HepG2 (cell line): ENCODE data around the gene DNAJC1. TPM values are rescaled to one million over a fixed set of nuclear protein-coding genes. Genes with fewer than 3 reads are reported as not detected.
A peak's percentile ranks its signal among the peaks of the same experiment; 100 is the strongest.

Experiments
- ARHGAP35 ChIP-seq: sonication (generic); formaldehyde crosslinking; IDR thresholded peaks from 2 replicates; pipeline ENCODE4 v1.9.0; 2022; ENCODE audit warnings: mild to moderate bottlenecking, inconsistent platforms, moderate library complexity, missing genetic modification reagents, borderline replicate concordance
- DNMT1 ChIP-seq: sonication (generic); formaldehyde crosslinking; IDR thresholded peaks from 2 replicates; pipeline ENCODE4 v1.5.1; 2020; ENCODE audit warnings: mild to moderate bottlenecking, missing genetic modification reagents
- HNF1A ChIP-seq, 2 experiments: sonication (generic) in 1 of 2; formaldehyde crosslinking in 1 of 2; IDR thresholded peaks; 2 replicates each; pipeline versions ENCODE4 v1.4.0 to v1.6.1; 2016 to 2020; ENCODE audit warnings: borderline replicate concordance in 1 of 2, low read depth in 1 of 2, mild to moderate bottlenecking in 1 of 2, missing genetic modification reagents in 1 of 2
- KDM5A ChIP-seq: fragments of 200-600 bp; sonication (generic); IDR thresholded peaks from 2 replicates; pipeline ENCODE4 v1.7.0; 2018; ENCODE audit warnings: antibody characterized with exemption, mild to moderate bottlenecking, low read length, borderline replicate concordance
- KLF15 ChIP-seq: sonication (generic); formaldehyde crosslinking; IDR thresholded peaks from 2 replicates; pipeline ENCODE4 v1.8.1; 2023; ENCODE audit warnings: borderline replicate concordance, mild to moderate bottlenecking, inconsistent platforms, missing genetic modification reagents, mixed read lengths
- PAF1 ChIP-seq: IDR thresholded peaks from 2 replicates; pipeline ENCODE4 v1.6.1; 2016; ENCODE audit warnings: missing genetic modification reagents, missing compliant biosample characterization
- PATZ1 ChIP-seq: sonication (generic); formaldehyde crosslinking; IDR thresholded peaks from 2 replicates; pipeline ENCODE4 v1.4.0; 2020; ENCODE audit warnings: missing genetic modification reagents
- PAWR ChIP-seq: sonication (generic); formaldehyde crosslinking; IDR thresholded peaks from 2 replicates; pipeline ENCODE4 v1.4.0; 2020; ENCODE audit warnings: missing genetic modification reagents, mild to moderate bottlenecking, borderline replicate concordance
- RAD21 ChIP-seq: fragments of 450-650 bp; formaldehyde crosslinking; IDR thresholded peaks from 2 replicates; pipeline ENCODE4 v1.5.0; 2020; ENCODE audit warnings: mild to moderate bottlenecking
- RBFOX2 ChIP-seq: fragments of 200-400 bp; formaldehyde crosslinking; IDR thresholded peaks from 2 replicates; pipeline ENCODE4 v1.6.1; 2017; ENCODE audit warnings: low read depth, mild to moderate bottlenecking, low read length
- RBM39 ChIP-seq: fragments of 200-400 bp; formaldehyde crosslinking; IDR thresholded peaks from one replicate; pipeline ENCODE4 v1.6.1; 2018; ENCODE audit warnings: antibody characterized with exemption, mild to moderate bottlenecking, low read depth, low read length; ENCODE audit not compliant: poor library complexity, severe bottlenecking
- SOX13 ChIP-seq, 3 experiments: fragments of 450-650 bp in 1 of 3; sonication (generic) in 1 of 3; formaldehyde crosslinking in 1 of 3; IDR thresholded peaks in 2 of 3; conservative IDR thresholded peaks in 1 of 3; 2 replicates each; pipeline versions ENCODE4 v1.5.0 to v1.6.1; 2016 to 2020; ENCODE audit warnings: antibody characterized with exemption in 1 of 3, mild to moderate bottlenecking in 1 of 3, missing compliant biosample characterization in 1 of 3, missing genetic modification reagents in 1 of 3, moderate library complexity in 1 of 3
- SP140L ChIP-seq: sonication (generic); formaldehyde crosslinking; IDR thresholded peaks from 2 replicates; pipeline ENCODE4 v1.4.0; 2020; ENCODE audit warnings: missing genetic modification reagents, borderline replicate concordance
- YY1 ChIP-seq: IDR thresholded peaks from 2 replicates; pipeline ENCODE4 v1.6.1; 2011; ENCODE audit warnings: low read length, low read depth, moderate library complexity, mild to moderate bottlenecking; ENCODE audit not compliant: insufficient read depth, insufficient replicate concordance
- ZBTB20 ChIP-seq: sonication (generic); formaldehyde crosslinking; IDR thresholded peaks from 2 replicates; pipeline ENCODE4 v1.8.1; 2023; ENCODE audit warnings: missing genetic modification reagents, low read depth, mild to moderate bottlenecking, borderline replicate concordance
- ZKSCAN5 ChIP-seq: sonication (generic); formaldehyde crosslinking; IDR thresholded peaks from 2 replicates; pipeline ENCODE4 v1.5.1; 2020; ENCODE audit warnings: mild to moderate bottlenecking, missing genetic modification reagents
- ZNF235 ChIP-seq: sonication (generic); formaldehyde crosslinking; IDR thresholded peaks from 2 replicates; pipeline ENCODE4 v1.8.1; 2023; ENCODE audit warnings: mild to moderate bottlenecking, missing genetic modification reagents, borderline replicate concordance
- ZNF317 ChIP-seq: sonication (generic); formaldehyde crosslinking; IDR thresholded peaks from 2 replicates; pipeline ENCODE4 v1.5.0; 2020; ENCODE audit warnings: mild to moderate bottlenecking, missing genetic modification reagents
- ZNF597 ChIP-seq: sonication (generic); formaldehyde crosslinking; IDR thresholded peaks from 2 replicates; pipeline ENCODE4 v1.5.0; 2020; ENCODE audit warnings: missing genetic modification reagents
- ZSCAN20 ChIP-seq: sonication (generic); formaldehyde crosslinking; IDR thresholded peaks from 2 replicates; pipeline ENCODE4 v1.4.0; 2020; ENCODE audit warnings: missing genetic modification reagents, mild to moderate bottlenecking, borderline replicate concordance
- polyA plus RNA-seq, 8 experiments: library from polyadenylated mRNA; depleted of rRNA in 3 of 8; stranded (reverse) in 7 of 8; unstranded in 1 of 8; fragments of >200 nt; fragmentation: Illumina TruSeq in 4 of 8; extraction: Trizol in 4 of 8; gene quantifications; 2 replicates each; pipeline versions ENCODE4 v1.2.1 to v1.2.3, GENCODE V29; 2011 to 2016; ENCODE audit warnings: low read depth in 4 of 8, missing spikeins in 1 of 8, mixed read lengths in 1 of 8; ENCODE audit not compliant: insufficient read depth in 1 of 8
- total RNA-seq, 5 experiments: library from RNA; depleted of rRNA; stranded (reverse); fragments of >200 nt; fragmentation: Illumina TruSeq; extraction: Trizol; gene quantifications; 2 replicates each; pipeline ENCODE4 v1.2.3, GENCODE V29; 2016; ENCODE audit warnings: low read depth in 1 of 5

The DNAJC1 gene
- total and polyA plus RNA-seq, 2 of the 13 experiments (the other 11 are each of a cell fraction or from before 2014, with no cell fraction given): 9.9 to 16.6 TPM

DNA sequence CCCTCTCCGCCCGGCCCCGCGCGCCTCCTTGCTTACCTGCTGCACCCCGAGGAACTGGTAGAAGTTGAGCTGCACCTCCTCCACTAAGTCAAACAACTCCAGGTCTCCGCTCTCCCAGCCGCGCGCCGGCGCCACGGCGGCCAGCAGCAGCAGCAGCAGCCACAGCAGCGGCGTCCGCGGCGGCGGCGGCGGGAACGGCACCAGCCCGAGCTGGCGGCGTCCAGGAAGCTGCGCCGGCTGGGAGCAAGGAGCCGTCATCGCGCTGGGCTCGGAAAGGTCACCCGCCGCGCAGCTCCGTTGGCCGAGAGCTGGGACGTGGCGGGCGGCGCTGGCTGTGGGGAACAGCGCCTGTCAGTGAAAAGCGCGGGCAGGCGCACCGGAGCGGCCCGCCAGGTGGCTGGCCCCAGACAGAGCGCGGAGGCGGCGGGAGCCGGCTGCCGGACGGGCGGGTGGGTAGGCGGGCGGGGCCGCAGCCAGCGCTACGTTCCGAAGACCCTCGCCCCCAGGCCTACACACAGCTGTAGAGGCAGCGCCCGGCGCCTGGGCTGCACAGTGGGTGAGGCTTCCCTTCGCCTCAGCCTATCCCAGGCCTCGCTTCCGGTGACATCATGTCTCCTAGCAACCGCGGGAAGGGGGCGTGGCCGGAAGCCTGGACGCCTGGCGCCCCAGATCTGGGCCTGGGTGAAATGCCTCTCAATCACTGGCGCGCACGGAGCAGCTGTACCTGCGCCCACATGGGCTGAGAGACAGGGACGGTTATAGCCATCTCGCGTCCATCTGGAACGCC, at the start of gene DNAJC1 (continued):
- TF ChIP-seq HNF1A (IDR thresholded peaks at IDR 0.05; ENCODE audit: low read depth) (no peak), HNF1A (CRISPR knock-in tag; IDR thresholded peaks at IDR 0.05; ENCODE audit: borderline replicate concordance) (no peak), RBM39 (peak; percentile 36), RAD21 (CRISPR knock-in tag) (peak; percentile 46; the same call in 1 of the 2 replicates), ARHGAP35 (CRISPR knock-in tag) (0 out of 2 replicates have a peak, but pooled peaks have one; percentile 68), RBFOX2 (peak; percentile 78; the same call in 1 of the 2 replicates), DNMT1 (CRISPR knock-in tag) (no peak; the same call in 1 of the 2 replicates), ZSCAN20 (CRISPR knock-in tag) (no peak), YY1 (peak; percentile 55), PAF1 (CRISPR knock-in tag) (no peak), SP140L (CRISPR knock-in tag) (no peak), ZNF597 (CRISPR knock-in tag) (no peak), PATZ1 (CRISPR knock-in tag) (peak; percentile 35; the same call in 1 of the 2 replicates), SOX13 (IDR thresholded peaks at IDR 0.05) (no peak), SOX13 (CRISPR knock-in tag; conservative IDR thresholded peaks at IDR 0.05 in 1 of 2, IDR thresholded peaks at IDR 0.05 in 1 of 2) (0 out of 4 replicates have a peak, but pooled peaks of 1 of the 2 experiments have one; percentile 11), ZNF317 (CRISPR knock-in tag) (no peak), ZNF235 (0 out of 2 replicates have a peak, but pooled peaks have one; percentile 56), PAWR (CRISPR knock-in tag) (no peak), ZBTB20 (CRISPR knock-in tag) (no peak), KDM5A (no peak), KLF15 (CRISPR knock-in tag) (no peak), ZKSCAN5 (CRISPR knock-in tag) (no peak)
